Gastroesophageal sphincter (tissue), 3 donors: ENCODE data around the gene RALGPS2.

Source experiments
- CTCF ChIP-seq, 4 experiments: fragments of 200-600 bp in 2 of 4; fragments of 450-650 bp in 2 of 4; sonication (generic) in 1 of 4; IDR thresholded peaks; one replicate each; pipeline ENCODE4 v1.5.1; 2017 to 2019; ENCODE audit warnings: antibody characterized with exemption in 4 of 4, mild to moderate bottlenecking in 2 of 4, moderate library complexity in 2 of 4
- EP300 ChIP-seq: sonication (generic); formaldehyde crosslinking; IDR thresholded peaks from one replicate; pipeline ENCODE4 v1.6.1; 2017; ENCODE audit warnings: antibody characterized with exemption, mild to moderate bottlenecking
- POLR2AphosphoS5 ChIP-seq: sonication (generic); formaldehyde crosslinking; IDR thresholded peaks from one replicate; pipeline ENCODE4 v1.6.1; 2017; ENCODE audit warnings: antibody characterized with exemption

- no peak for TF ChIP-seq CTCF (IDR thresholded peaks at IDR 0.05)
- TF ChIP-seq EP300: no peak
- no peak for TF ChIP-seq POLR2AphosphoS5
These were observed 187.6 kb downstream of the RALGPS2 start for GRCh38 chr1:178912597-178912996.
